HG03571 (cell line): Measurements from ENCODE around the gene UBE2B.
"Not testable (repeated sequence)": the region's sequence is repeated elsewhere in the genome, so short reads cannot be mapped to it uniquely, and the experiment has no call there.

Experiments
- ATAC-seq: cut with Tn5 transposase; IDR thresholded peaks from one replicate; pipeline ENCODE4 v1.9.1; 2021; ENCODE audit not compliant: unreplicated experiment

Gene UBE2B

GRCh38 chr5:134370871-134371833 is at the start of gene UBE2B:
Gene UBE2B, plus strand, starts transcription at chr5:134371569. Its CDS starts 27 bp downstream, at chr5:134371596.
- ATAC-seq, result peak; percentile 74

- ATAC-seq, result no peak
Measured at GRCh38 chr5:134327327-134327726, 44.0 kb upstream of the UBE2B start.

- no peak for ATAC-seq
Measured at GRCh38 chr5:134328619-134329018, 42.8 kb upstream of the UBE2B start.

- not testable (repeated sequence) for ATAC-seq
Measured at GRCh38 chr5:134336833-134337232, 34.5 kb upstream of the UBE2B start.

GRCh38 chr5:134343500-134343899 is 27.9 kb upstream of the UBE2B start:
- not testable (repeated sequence) for ATAC-seq

- not testable (repeated sequence) for ATAC-seq
Measured at GRCh38 chr5:134345476-134345875, 25.9 kb upstream of the UBE2B start.

- ATAC-seq, result no peak
Measured at GRCh38 chr5:134345996-134346395, 25.4 kb upstream of the UBE2B start.

GRCh38 chr5:134349463-134349862 is 21.9 kb upstream of the UBE2B start:
- no peak for ATAC-seq

GRCh38 chr5:134355681-134356080 is 15.7 kb upstream of the UBE2B start:
- no peak for ATAC-seq

GRCh38 chr5:134365604-134366003 is 5.8 kb upstream of the UBE2B start:
- no peak for ATAC-seq

GRCh38 chr5:134370311-134370870 is 978 bp upstream of the UBE2B start:
- ATAC-seq, result peak; percentile 10

GRCh38 chr5:134371834-134372340 is 518 bp downstream of the UBE2B start:
- ATAC-seq, result no peak

GRCh38 chr5:134373633-134374032 is 2.3 kb downstream of the UBE2B start:
- not testable (repeated sequence) for ATAC-seq

GRCh38 chr5:134374232-134374631 is 2.9 kb downstream of the UBE2B start:
- ATAC-seq, result no peak

GRCh38 chr5:134380346-134380745 is 9.0 kb downstream of the UBE2B start:
- no peak for ATAC-seq

- not testable (repeated sequence) for ATAC-seq
Measured at GRCh38 chr5:134382204-134382603, 10.8 kb downstream of the UBE2B start.

- no peak for ATAC-seq
Measured at GRCh38 chr5:134383980-134384697, 12.8 kb downstream of the UBE2B start.

GRCh38 chr5:134387443-134387842 is 16.1 kb downstream of the UBE2B start:
- ATAC-seq, result no peak

- no peak for ATAC-seq
Measured at GRCh38 chr5:134392301-134392700, 20.9 kb downstream of the UBE2B start.

GRCh38 chr5:134394932-134395331 is 23.6 kb downstream of the UBE2B start:
- ATAC-seq, result no peak

GRCh38 chr5:134396274-134396673 is 24.9 kb downstream of the UBE2B start:
- ATAC-seq, result no peak
